ENCODE results near the gene MARCO. TPM values are rescaled to one million over a fixed set of nuclear protein-coding genes. Genes with fewer than 3 reads are reported as not detected.

MARCO gene
- total and polyA plus RNA-seq, 2 experiments from 2014 or later: not detected

DNA sequence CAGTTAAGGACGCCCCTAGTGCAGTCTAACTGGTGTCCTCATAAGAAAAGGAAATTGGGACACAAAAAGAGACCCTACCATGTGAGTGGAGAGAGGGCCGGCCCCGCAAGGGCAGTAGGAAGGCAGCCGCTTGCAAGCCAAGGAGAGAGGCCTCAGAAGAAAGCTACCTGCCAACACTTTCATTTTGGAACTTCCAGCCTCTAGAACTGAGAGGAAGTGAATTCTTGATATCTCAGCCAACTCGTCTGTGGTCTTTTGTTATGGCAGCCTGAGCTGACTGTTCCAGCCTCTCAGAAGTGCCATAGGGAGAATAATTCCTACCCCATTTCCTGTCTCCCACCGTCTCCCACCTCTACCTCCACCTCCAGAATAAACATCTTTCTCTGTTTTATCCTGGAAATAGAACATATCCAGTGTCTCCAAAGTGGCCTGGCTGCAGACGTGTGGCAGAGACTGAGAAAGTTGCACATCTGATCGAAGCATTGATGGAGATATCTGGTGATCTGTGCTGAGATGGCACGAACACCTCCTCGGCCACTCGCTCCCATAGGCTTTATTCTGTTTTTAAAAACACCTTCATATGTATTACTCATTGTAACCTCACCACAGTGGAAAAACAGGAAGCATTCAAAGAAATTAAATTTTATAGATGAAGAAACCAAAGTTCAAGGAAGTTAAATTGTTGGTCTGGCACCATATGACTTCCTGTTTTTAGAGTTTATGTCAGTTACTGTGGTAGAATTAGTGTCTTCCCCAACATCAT is 39.5 kb upstream of the MARCO start:
- Mint-ChIP-seq H3K36me3 (ENCODE audit: low read depth) (no peaks in the 10 kb centered on the region), H3K4me3 (no peak overlapping the region), H3K27ac (no peak overlapping the region), H3K9me3 (no peaks in the 10 kb centered on the region), H3K27me3 (ENCODE audit: insufficient read depth, low read depth, poor library complexity) (no peaks in the 10 kb centered on the region), H3K4me1 (no peaks in the 10 kb centered on the region)
- Histone ChIP-seq H3K4me2 (no peak overlapping the region), H3K27me3 (ENCODE audit: insufficient read depth) (no peaks in the 10 kb centered on the region), H3K27ac (ENCODE audit: low read depth) (no peak overlapping the region), H3F3A (replicated peaks; ENCODE audit: low read depth) (no peaks in the 10 kb centered on the region), H3K4me1 (ENCODE audit: insufficient read depth) (no peaks in the 10 kb centered on the region), H2AFZ (peak overlapping the region; percentile 72; the same call in 1 of the 2 replicates), H4K20me1 (replicated peaks; ENCODE audit: insufficient read depth) (no peaks in the 10 kb centered on the region), H3K9me2 (ENCODE audit: insufficient read depth) (peaks cover 7% of the 10 kb centered on the region), H3K36me3 (ENCODE audit: insufficient read depth) (no peaks in the 10 kb centered on the region), H3K4me3 (no peak overlapping the region), H3K79me2 (replicated peaks; ENCODE audit: insufficient read depth) (no peaks in the 10 kb centered on the region)
- ATAC-seq (no peak), DNase-seq (ENCODE audit: low spot score) (no peak)
- TF ChIP-seq NANOG (IDR thresholded peaks at IDR 0.05; ENCODE audit: borderline replicate concordance): no peak
- TF ChIP-seq POLR2AphosphoS5 (IDR thresholded peaks at IDR 0.05; ENCODE audit: low read depth): no peak
- TF ChIP-seq ZNF114 (CRISPR knock-in tag; IDR thresholded peaks at IDR 0.05): no peak
- TF ChIP-seq, protein P1, sequence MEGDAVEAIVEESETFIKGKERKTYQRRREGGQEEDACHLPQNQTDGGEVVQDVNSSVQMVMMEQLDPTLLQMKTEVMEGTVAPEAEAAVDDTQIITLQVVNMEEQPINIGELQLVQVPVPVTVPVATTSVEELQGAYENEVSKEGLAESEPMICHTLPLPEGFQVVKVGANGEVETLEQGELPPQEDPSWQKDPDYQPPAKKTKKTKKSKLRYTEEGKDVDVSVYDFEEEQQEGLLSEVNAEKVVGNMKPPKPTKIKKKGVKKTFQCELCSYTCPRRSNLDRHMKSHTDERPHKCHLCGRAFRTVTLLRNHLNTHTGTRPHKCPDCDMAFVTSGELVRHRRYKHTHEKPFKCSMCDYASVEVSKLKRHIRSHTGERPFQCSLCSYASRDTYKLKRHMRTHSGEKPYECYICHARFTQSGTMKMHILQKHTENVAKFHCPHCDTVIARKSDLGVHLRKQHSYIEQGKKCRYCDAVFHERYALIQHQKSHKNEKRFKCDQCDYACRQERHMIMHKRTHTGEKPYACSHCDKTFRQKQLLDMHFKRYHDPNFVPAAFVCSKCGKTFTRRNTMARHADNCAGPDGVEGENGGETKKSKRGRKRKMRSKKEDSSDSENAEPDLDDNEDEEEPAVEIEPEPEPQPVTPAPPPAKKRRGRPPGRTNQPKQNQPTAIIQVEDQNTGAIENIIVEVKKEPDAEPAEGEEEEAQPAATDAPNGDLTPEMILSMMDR (conservative IDR thresholded peaks at IDR 0.05; ENCODE audit: low read depth in 2 of 2): no peak
- TF ChIP-seq EZH2 (IDR thresholded peaks at IDR 0.05; ENCODE audit: low read depth, unreplicated experiment): no peak
- no peak for TF ChIP-seq ZNF462 (CRISPR knock-in tag; IDR thresholded peaks at IDR 0.05)
- no peak for TF ChIP-seq EZH2phosphoT487 (IDR thresholded peaks at IDR 0.05; ENCODE audit: unreplicated experiment)
- no peak for TF ChIP-seq ZNF331 (CRISPR knock-in tag; IDR thresholded peaks at IDR 0.05; ENCODE audit: low read depth)
- TF ChIP-seq, protein P2, sequence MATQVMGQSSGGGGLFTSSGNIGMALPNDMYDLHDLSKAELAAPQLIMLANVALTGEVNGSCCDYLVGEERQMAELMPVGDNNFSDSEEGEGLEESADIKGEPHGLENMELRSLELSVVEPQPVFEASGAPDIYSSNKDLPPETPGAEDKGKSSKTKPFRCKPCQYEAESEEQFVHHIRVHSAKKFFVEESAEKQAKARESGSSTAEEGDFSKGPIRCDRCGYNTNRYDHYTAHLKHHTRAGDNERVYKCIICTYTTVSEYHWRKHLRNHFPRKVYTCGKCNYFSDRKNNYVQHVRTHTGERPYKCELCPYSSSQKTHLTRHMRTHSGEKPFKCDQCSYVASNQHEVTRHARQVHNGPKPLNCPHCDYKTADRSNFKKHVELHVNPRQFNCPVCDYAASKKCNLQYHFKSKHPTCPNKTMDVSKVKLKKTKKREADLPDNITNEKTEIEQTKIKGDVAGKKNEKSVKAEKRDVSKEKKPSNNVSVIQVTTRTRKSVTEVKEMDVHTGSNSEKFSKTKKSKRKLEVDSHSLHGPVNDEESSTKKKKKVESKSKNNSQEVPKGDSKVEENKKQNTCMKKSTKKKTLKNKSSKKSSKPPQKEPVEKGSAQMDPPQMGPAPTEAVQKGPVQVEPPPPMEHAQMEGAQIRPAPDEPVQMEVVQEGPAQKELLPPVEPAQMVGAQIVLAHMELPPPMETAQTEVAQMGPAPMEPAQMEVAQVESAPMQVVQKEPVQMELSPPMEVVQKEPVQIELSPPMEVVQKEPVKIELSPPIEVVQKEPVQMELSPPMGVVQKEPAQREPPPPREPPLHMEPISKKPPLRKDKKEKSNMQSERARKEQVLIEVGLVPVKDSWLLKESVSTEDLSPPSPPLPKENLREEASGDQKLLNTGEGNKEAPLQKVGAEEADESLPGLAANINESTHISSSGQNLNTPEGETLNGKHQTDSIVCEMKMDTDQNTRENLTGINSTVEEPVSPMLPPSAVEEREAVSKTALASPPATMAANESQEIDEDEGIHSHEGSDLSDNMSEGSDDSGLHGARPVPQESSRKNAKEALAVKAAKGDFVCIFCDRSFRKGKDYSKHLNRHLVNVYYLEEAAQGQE (IDR thresholded peaks at IDR 0.05; ENCODE audit: unreplicated experiment): no peak
- TF ChIP-seq, protein P3, sequence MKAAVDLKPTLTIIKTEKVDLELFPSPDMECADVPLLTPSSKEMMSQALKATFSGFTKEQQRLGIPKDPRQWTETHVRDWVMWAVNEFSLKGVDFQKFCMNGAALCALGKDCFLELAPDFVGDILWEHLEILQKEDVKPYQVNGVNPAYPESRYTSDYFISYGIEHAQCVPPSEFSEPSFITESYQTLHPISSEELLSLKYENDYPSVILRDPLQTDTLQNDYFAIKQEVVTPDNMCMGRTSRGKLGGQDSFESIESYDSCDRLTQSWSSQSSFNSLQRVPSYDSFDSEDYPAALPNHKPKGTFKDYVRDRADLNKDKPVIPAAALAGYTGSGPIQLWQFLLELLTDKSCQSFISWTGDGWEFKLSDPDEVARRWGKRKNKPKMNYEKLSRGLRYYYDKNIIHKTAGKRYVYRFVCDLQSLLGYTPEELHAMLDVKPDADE (IDR thresholded peaks at IDR 0.05): no peak
- no peak for TF ChIP-seq STAT1 (IDR thresholded peaks at IDR 0.05; ENCODE audit: unreplicated experiment)
- TF ChIP-seq JUNB (IDR thresholded peaks at IDR 0.05; ENCODE audit: unreplicated experiment): no peak
- TF ChIP-seq CREB1 (CRISPR knock-in tag; IDR thresholded peaks at IDR 0.05; ENCODE audit: low read depth): no peak
